Endodermal cell (in vitro differentiated cells): ENCODE data around the gene C1QTNF6. TPM values are rescaled to one million over a fixed set of nuclear protein-coding genes. Genes with fewer than 3 reads are reported as not detected.

Source experiments
- DNase-seq: peaks from one replicate; pipeline ENCODE4 v3.0.0-alpha.2; 2017
- H3K27ac ChIP-seq: 2 replicates; pipeline ENCODE4 v1.5.1; 2013; ENCODE audit warnings: mild to moderate bottlenecking, low read depth, low read length, moderate library complexity
- H3K27me3 ChIP-seq: 2 replicates; pipeline ENCODE4 v1.6.1; 2013; ENCODE audit warnings: mild to moderate bottlenecking, low read length, moderate library complexity; ENCODE audit not compliant: insufficient read depth, control insufficient read depth, poor library complexity, severe bottlenecking
- H3K36me3 ChIP-seq: 2 replicates; pipeline ENCODE4 v1.7.0; 2013; ENCODE audit warnings: mild to moderate bottlenecking, low read length, moderate library complexity; ENCODE audit not compliant: control insufficient read depth, insufficient read depth
- H3K4me1 ChIP-seq: one replicate; pipeline ENCODE4 v1.7.0; 2013; ENCODE audit warnings: low read length; ENCODE audit not compliant: control insufficient read depth, insufficient read depth
- H3K4me3 ChIP-seq: 2 replicates; pipeline ENCODE4 v1.5.1; 2013; ENCODE audit warnings: mild to moderate bottlenecking, low read length, moderate library complexity
- H3K9ac ChIP-seq: 2 replicates; pipeline ENCODE4 v1.6.1; 2013; ENCODE audit warnings: mild to moderate bottlenecking, low read length, moderate library complexity; ENCODE audit not compliant: poor library complexity, severe bottlenecking; ENCODE audit errors: extremely low read depth
- H3K9me3 ChIP-seq: 2 replicates; pipeline ENCODE4 v1.6.1; 2013; ENCODE audit warnings: mild to moderate bottlenecking, low read length, moderate library complexity; ENCODE audit not compliant: control insufficient read depth
- H3K27ac Mint-ChIP-seq: 2 replicates; pipeline ENCODE4 v1.8.0; 2020; ENCODE audit warnings: mixed read lengths
- H3K27me3 Mint-ChIP-seq: 2 replicates; pipeline ENCODE4 v1.8.0; 2021; ENCODE audit warnings: mild to moderate bottlenecking, mixed read lengths; ENCODE audit not compliant: insufficient read depth
- H3K36me3 Mint-ChIP-seq: 2 replicates; pipeline ENCODE4 v1.8.0; 2020; ENCODE audit warnings: low read depth, mixed read lengths
- H3K4me1 Mint-ChIP-seq: 2 replicates; pipeline ENCODE4 v1.8.0; 2020; ENCODE audit warnings: mixed read lengths
- H3K4me3 Mint-ChIP-seq: 2 replicates; pipeline ENCODE4 v1.8.0; 2020; ENCODE audit warnings: mild to moderate bottlenecking, moderate library complexity, mixed read lengths
- H3K9me3 Mint-ChIP-seq: 2 replicates; pipeline ENCODE4 v1.8.0; 2020; ENCODE audit warnings: mild to moderate bottlenecking, mixed read lengths
- CTCF ChIP-seq: fragments of 200-600 bp; sonication (generic); conservative IDR thresholded peaks from 2 replicates; pipeline ENCODE4 v1.5.0; 2021; ENCODE audit warnings: antibody characterized with exemption, mild to moderate bottlenecking
- WGBS, 2 experiments: methylation state at CpG; one replicate each; pipeline versions ENCODE4 v1.1.5 to v1.1.7; 2013; ENCODE audit warnings: missing lambda C conversion rate in 2 of 2, mixed read lengths in 1 of 2; ENCODE audit not compliant: insufficient coverage in 1 of 2, insufficient read length in 1 of 2; 5-methylcytosine and 5-hydroxymethylcytosine counted together
- total RNA-seq, 2 donors: library from RNA; stranded (reverse); fragmentation: NEBNext Ultra II Directional in 1 of 2; extraction: Animal tissue kit (Norgen Biotek cat#: 25700) in 1 of 2; gene quantifications; 2 replicates in 1 of 2; 3 replicates in 1 of 2; pipeline ENCODE4 v1.2.1, GENCODE V29; 2021

The C1QTNF6 gene
- total RNA-seq, 2 donors from 2014 or later: 15.5 to 16.9 TPM

GRCh38 chr22:37133304-37134018 lies 54.6 kb downstream of the C1QTNF6 start:
- Histone ChIP-seq H3K36me3 (no peaks in the 10 kb centered on the region), H3K4me1 (no peaks in the 10 kb centered on the region), H3K4me3 (no peak overlapping the region), H3K9me3 (no peaks in the 10 kb centered on the region), H3K27ac (no peak overlapping the region), H3K9ac (no peak overlapping the region), H3K27me3 (no peaks in the 10 kb centered on the region)
- no peak for TF ChIP-seq CTCF
- Mint-ChIP-seq H3K4me3 (no peak overlapping the region), H3K27me3 (no peaks in the 10 kb centered on the region), H3K27ac (no peak overlapping the region), H3K4me1 (no peaks in the 10 kb centered on the region), H3K36me3 (no peaks in the 10 kb centered on the region), H3K9me3 (no peaks in the 10 kb centered on the region)
- 88 to 90% methylated on average over 12 to 16 of the region's 16 CpGs for WGBS, 2 experiments
- DNase-seq: no peak

DNA sequence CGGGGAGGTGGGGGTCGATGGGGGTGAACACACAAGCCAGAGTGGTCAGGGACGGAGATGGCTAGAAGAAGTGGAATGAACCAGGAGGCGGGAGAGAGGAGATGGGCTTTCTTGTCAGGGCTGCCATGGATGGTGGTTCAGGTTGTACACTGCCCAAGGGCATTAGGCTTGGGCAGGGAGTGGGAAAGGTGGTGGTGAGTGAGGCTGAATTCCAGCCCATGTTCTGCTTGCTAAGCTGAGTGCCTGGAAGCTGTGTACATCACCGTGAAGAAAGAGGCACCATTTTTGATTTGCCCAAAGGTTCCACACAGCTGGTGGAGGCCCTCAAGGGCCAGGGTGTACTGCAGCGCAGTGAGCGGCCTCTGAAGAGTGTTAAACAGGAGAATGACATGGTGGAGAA lies 55.3 kb downstream of the C1QTNF6 start:
- Histone ChIP-seq H3K9me3 (no peaks in the 10 kb centered on the region), H3K4me3 (no peak overlapping the region), H3K27me3 (no peaks in the 10 kb centered on the region), H3K36me3 (no peaks in the 10 kb centered on the region), H3K9ac (no peak overlapping the region), H3K4me1 (no peaks in the 10 kb centered on the region), H3K27ac (no peak overlapping the region)
- H3K27me3 Mint-ChIP-seq: no peaks in the 10 kb centered on the region
- TF ChIP-seq CTCF: no peak
- no peaks in the 10 kb centered on the region for H3K9me3 Mint-ChIP-seq
- WGBS, 2 experiments: 88% methylated on average over 5 to 7 of the region's 7 CpGs
- no peaks in the 10 kb centered on the region for H3K4me1 Mint-ChIP-seq
- no peak overlapping the region for H3K27ac Mint-ChIP-seq
- H3K36me3 Mint-ChIP-seq: no peaks in the 10 kb centered on the region
- no peak for DNase-seq
- H3K4me3 Mint-ChIP-seq: no peak overlapping the region

Other genes starting within 250 kb of the C1QTNF6 start
- gene TST, start 168.8 kb downstream of the C1QTNF6 start, total RNA-seq: 10 to 100 TPM; 38.2 to 48.3 TPM
- gene MPST, start 168.5 kb downstream of the C1QTNF6 start, total RNA-seq: 10 to 100 TPM; 71.7 to 74.6 TPM
- 10 to 100 TPM; 35.4 to 37.0 TPM for gene KCTD17, start 136.5 kb downstream of the C1QTNF6 start, total RNA-seq
- under 1 TPM; 0.22 to 0.31 TPM for gene TMPRSS6, start 78.5 kb downstream of the C1QTNF6 start, total RNA-seq
- under 1 TPM; 0.15 to 0.42 TPM for gene IL2RB, start 38.3 kb downstream of the C1QTNF6 start, total RNA-seq
- gene SSTR3, start 24.2 kb upstream of the C1QTNF6 start, total RNA-seq: under 1 TPM; 0.11 to 0.20 TPM
- 1 to 10 TPM; 4.5 to 5.6 TPM for gene RAC2, start 56.0 kb upstream of the C1QTNF6 start, total RNA-seq
- not detected for gene CYTH4, start 94.3 kb upstream of the C1QTNF6 start, total RNA-seq
- under 1 TPM; 0.40 to 0.46 TPM for gene ELFN2, start 239.2 kb upstream of the C1QTNF6 start, total RNA-seq